NCI-H128 (cell line): ENCODE data around the gene CREG1.

Source experiments
- DNase-seq: peaks from one replicate; lab custom pipeline; 2025; ENCODE audit not compliant: unreplicated experiment; lab: John Stamatoyannopoulos, UW

CREG1 gene

GRCh38 chr1:167509587-167509986 lies 44.0 kb downstream of the CREG1 start:
- DNase-seq = no peak

DNA sequence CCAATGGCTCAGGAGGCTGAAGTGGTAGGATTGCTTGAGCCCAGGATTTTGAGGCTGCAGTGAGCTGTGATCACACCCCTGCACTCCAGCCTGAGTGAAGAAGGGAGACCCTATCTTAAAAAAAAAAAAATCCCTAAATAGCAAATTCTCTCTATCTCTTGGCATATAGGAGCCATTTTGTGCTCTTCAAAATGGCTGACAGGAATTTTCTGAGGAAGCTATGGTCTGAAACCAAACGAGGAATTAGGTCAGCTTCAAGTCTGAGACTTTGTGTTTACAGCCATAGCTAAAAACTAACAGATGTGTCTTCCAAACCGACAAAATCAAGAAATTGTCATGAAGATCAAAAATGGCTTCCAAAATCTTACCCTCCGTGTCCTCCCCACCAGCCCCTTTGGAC lies 45.8 kb downstream of the CREG1 start:
- no peak for DNase-seq

DNA sequence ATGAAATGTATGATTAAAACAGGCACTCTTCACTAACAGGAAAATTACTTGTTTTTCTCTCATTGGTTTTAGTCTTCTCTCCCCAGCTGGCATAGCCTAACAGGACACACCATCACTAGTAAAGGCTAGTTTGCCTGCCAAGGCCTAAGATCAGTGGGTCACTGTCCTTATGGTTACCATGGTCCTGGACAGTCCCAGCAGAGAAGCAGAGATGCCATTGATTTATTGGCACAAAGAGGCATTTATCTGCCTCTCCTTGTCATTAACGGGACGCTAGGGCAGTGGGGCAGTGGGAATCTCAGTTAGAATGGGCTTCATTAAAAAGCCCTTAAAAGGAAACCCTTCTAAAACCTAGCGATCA lies 49.1 kb downstream of the CREG1 start:
- DNase-seq = no peak

DNA sequence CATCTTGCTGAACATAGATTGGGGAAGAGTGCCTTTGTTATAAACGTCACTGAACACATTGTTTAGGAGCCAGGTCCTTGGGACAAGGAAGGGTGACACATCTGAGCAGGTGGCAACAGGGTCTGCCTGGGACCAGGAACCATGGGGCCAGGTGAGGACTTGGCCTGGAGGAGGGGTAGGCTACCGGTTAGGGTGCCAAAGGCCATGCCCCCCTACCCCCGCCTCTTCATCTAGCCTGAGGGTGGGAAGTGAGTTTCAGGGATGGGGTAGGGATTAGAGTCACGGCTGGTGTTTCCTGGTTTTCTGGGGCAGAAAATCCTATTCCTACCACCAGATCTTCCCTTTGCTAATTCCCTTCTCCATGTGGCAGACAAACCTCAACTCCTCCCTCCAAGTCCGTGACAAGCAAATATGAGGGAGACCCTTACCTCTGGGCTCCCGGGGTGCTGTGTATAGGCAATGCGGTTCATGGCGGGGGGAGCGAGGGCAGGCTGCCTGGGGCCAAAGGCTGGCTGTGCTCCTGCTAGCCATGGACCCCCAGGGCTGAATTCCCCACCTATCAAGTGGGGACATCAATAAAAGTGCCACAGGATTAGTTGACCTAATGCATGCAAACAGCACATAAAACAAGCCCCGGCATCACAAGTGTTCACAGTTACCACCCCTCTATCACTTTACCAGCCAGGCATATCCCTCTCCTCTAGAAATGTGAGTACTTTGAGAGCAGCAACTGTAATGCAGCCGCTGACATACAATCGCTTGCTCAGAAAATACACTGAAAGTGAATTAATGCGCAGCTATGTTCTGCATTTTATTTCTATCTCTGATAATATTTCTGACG lies 49.7 kb downstream of the CREG1 start:
- DNase-seq = no peak

- DNase-seq = no peak
Measured at GRCh38 chr1:167502719-167503462, 50.7 kb downstream of the CREG1 start.

- DNase-seq = no peak
Measured at GRCh38 chr1:167502192-167502551, 51.4 kb downstream of the CREG1 start.

GRCh38 chr1:167501515-167502191 lies 51.9 kb downstream of the CREG1 start:
- no peak for DNase-seq

DNA sequence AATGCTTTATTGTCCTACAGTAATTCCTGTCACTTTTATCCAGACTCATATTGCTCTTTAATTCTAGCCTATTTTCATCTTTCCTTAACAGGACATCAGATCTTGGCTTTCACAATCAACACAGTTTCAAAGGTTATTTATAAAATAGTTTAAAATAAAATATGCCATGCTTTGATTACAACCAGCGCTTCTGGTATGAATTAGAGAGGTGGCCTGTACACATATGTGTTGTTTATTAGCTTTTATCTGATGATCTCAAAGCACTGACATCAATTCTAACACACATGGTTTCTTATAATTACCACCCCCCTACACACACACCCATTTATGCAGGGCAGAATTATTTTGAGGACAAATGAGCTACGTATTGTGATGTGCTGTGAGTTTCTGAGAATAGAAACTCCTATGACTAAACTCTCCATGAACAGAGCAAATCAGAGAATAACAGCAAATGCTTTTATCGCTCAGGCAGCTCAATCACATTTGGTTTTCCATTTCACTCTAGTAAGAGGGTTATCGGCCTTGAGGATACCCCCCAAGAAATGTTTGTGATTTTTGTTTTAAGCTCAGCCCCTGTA lies 53.2 kb downstream of the CREG1 start:
- DNase-seq = no peak

- DNase-seq = no peak
Measured at GRCh38 chr1:167499664-167500101, 53.9 kb downstream of the CREG1 start.

DNA sequence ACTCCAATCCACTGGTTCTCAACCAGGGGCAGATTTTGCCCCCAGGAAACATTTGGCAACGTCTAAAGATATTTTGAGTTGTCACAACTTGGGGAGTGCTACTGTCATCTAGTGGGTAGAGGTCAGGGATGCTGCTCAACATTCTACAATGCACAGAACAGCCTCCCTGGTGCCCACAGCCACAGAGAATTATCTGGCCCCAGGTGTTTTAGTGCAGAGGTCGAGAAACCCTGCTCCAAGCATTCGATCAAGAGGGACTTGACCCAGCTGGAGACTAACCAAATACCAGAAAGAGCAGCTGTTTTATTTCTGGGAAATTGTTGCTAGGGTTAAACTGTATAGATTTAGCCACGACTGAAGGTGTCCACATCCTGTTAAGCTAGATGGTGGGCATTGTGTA lies 54.5 kb downstream of the CREG1 start:
- DNase-seq = no peak

DNA sequence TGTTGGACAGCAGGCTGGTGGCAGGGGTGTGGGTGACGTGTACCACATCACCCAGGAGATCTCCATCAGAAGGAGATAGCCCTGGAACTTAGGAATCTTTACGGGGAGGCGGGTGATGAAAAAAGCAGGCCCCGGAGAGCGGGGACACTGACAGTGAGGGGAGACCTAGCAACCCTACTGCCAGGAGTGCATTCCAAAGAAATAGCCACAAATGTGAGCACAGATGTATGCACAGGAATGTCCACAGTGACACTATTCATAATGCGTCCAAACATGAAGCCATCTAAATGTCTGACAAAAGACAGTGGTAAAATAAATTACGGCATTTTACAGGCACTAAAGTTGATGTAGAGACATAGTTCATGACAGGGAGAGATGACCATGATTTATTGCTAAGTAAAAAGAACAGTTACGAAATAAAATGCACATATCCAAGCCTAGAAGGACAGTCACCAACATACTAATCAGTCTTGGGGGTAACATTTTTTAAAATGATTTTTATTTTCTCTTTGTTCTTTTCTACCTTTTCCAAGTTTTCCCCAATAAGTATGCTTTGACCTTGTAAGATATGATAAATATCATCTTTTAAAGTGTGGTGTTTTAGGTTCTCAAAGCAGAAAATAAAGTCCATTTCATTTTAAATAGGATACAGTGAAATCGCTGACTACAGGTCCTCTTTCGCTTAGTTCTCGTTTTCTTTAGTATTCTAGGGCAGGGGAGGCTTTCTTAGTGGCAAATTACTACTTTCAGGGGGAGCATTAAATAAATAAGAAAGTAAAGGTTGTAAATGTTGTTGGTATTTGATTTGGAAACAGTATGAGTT lies 56.6 kb downstream of the CREG1 start:
- no peak for DNase-seq

DNA sequence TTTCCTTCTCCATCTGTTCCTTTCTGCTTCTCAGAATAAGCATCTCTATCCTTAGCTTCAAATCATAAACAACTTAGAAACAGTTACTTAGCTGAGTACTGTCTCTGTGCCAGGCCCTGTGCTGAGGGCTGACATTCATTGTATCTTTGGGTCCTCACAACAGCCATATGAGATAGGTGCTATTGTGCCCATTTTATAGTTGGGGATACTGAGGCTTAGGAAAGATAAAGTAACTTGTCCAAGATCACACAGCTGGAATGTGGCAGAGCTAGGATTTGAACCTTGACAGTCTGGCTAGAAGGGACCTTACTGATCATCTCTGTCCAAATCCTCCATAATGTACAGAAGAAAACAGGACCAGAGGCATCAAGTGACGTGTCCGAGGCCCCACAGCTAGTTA lies 60.2 kb downstream of the CREG1 start:
- DNase-seq = no peak

- DNase-seq = no peak
Measured at GRCh38 chr1:167492481-167492910, 61.1 kb downstream of the CREG1 start.

DNA sequence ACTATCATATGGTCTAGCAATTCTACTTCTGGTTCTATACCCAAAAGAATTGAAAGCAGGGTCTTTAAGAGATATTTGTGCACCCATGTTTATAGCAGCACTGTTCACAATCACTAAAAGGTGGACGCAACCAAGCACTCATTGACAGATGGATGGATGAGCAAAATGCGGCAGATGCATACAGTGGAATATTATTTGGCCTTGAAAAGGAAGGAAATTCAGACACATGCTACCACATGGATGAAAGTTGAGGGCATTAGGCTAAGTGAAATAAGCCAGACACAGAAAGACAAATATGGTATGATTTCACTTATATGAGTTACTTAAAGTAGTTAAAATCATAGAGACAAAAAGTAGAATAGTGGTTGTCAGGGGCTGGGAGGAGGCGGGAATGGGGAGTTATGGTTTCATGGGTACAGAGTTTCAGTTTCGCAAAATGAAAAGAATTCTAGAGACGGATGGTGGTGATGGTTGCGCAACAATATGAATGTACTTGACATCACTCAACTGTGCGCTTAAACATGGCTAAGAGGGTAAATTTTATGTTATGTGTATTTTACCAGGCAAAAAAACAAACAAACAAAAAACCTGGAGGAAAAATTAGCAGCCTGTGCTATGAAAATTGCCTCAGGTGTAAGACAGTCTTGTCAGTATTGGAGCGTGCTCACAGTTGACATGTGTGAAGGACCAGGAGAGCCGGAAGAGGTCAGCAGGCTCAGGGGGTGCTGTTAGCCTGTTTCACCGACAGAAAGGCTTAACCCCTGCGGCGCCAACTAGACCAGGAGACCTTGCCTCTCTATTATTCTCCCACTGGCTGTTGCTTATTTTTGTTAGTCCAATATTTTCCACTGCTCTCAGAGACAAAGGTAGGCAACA lies 61.7 kb downstream of the CREG1 start:
- DNase-seq = no peak
